GM19372 (cell line): ENCODE results near the gene THSD7B.

Experiments
- ATAC-seq: cut with Tn5 transposase; IDR thresholded peaks from one replicate; pipeline ENCODE4 v1.9.1; 2021; ENCODE audit warnings: mild to moderate bottlenecking, low read depth, moderate library complexity; ENCODE audit not compliant: unreplicated experiment

The THSD7B gene

DNA sequence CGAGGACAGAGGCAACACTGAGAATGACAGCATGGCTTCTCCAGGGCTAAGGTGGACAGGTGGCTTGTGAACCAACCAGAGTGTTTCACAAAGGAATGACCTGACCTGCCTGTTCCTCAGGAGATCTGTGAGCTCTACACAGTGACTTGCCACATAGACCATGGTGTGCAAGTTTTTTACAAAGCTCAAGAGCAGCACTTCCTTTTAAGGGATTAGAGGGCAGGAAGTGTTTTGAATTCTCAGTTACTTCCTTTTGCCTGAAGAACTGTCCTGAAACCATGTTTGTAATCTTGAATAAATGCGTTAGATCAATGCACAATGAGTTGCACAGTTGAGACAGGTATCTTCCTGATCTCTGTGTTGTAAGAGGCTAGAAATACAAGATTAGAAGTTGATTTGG lies 421.9 kb downstream of the THSD7B start:
- ATAC-seq, result no peak

DNA sequence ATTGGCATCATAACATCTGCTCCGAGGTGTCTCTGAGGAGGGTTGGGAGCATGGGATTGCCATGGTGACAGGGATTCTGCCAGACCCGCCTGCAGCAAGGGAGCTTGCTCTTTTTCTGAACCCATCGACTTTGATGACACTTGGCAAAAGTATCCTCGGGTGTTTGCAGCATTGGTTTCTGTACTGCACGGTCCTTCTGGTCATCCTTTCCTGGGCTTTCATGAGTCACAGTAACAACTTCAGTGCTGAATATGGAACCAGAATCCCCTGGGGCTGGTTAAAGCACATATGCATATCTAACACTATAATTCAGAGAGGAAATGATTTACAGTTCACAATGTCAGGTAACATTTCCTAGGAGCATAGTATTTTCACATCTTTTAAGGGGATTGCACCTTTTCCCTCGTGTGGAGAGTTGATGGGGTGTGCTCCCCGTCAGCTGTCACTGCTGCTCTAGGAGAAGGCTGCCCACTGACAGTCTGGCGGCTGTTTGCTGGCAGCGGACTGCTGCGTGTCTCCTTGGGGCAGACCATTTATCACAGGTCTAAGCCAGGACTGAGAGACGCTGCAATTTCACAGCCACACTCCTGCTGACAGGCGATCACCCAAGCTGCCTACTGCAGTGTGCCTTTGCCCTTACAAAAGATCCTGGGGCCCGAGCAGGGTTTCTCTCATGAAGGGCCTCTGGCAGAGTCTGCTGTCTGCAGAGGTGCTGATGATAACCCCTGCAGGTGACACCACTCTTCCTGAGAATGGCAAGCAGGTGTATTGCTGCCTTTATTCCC lies 425.3 kb downstream of the THSD7B start:
- ATAC-seq, result no peak

DNA sequence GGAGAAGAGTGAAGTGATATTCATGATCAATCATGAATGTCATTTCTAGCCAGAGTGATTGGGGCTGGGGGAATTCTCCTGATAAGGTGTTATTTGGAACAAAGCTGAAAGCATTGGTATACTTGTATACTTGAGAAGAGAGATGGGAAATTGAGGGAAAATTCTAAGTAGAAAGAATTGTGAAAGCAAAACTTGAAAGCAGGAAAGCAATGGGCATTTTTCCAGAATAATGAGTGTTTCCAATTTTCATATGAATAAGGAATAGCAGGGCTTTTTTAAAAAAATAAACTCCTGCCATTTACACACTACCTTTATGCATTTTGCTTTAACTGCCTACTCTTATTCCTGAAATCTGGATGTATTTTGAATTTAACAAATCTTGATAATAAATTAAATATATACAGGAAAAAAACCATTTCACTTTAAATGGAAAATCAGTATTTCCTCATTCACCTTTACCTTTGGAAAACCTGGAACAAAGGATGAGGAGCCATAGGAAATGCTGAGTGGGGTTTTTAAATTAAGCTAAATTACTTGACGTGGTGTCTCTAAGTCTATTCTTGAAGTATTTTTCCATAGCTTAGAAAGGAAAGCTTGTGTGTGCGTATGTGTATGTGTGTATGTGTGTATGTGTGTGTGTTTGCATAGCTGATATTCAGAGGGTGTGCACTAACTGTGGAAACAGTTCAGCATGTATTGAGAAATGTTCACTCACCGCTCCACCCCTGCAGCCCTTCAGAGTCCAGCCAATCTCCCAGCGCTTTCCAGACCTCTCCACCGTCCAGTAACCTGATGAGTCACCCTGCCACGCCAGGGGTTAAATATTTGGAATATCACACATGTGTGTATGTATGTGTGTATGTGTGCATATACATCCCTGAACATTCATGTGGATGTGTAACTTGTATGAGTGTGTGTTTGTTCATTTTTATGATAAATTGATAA lies 427.3 kb downstream of the THSD7B start:
- ATAC-seq, result no peak

DNA sequence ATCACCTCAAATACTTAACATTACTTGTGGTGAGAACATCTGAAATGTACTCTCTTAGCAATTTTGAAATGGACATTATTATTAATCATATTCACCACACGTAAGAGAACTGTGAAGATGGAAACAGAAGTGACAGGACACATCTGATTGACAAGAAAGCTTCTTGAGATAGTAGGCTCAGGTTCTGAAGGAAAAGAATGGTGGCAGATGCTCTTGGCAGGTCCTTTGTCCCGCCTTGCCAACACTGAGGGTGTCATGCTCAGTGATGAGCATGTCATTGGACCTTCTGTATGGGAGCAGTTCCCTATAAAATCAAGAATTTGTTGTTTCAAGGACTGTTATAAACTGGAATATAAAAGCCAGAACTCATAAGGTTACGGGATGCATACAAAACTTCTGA lies 428.1 kb downstream of the THSD7B start:
- no peak for ATAC-seq

DNA sequence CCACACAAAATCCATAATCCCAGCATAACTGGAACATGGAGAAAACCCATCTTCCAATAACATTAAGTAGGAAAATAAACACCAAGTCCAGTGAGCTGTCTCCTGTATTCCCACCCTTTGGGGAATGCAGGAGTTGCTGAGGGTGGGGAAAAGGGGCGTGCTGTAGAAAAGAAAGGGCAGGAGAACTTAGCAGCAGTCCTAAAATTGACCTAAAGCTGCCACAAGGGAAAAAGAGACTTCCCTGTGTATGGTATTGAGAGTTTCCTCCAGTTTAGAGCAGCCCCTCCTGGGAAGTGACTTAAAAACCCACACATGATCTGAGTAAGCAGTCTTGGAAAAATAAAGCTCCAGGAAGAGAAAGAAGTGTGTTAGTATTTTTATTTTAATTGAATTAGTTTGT lies 428.8 kb downstream of the THSD7B start:
- no peak for ATAC-seq

DNA sequence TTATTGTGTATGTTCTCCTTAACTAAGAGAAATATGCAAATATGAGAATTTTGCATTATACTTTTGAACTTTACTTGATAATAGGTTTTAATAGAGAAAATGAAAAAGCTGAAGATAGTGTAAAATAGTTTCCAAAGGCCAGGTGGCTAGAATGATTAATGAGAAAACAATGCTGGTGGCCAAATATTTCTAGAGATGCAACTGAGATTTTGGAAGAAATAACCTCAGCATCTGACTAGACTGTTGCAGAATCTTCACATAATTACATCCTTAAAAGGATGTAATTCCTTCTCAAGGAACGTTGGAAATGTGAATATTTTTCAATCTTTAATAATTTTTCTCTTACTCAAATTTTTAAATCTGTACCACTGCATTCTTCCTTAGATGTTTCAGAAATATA lies 434.4 kb downstream of the THSD7B start:
- no peak for ATAC-seq

DNA sequence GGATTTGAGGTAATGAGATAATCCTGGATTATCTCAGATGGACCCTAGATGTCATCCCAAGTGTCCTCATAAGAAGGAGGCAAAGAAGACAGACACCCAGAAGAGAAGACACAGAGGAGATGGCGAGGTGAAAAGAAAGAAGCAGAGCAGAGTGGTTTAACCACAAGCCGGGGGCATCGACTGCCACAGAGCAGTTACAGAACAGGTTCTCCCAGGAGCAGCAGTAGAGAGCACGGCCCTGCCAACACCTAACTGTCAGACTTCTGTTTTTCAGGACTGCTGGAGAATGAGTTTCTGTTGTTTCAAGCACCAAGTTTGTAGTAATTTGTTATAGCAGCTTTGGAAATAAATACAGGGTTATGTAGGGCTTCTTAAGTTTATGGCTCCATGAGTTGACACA lies 437.0 kb downstream of the THSD7B start:
- ATAC-seq, result no peak

DNA sequence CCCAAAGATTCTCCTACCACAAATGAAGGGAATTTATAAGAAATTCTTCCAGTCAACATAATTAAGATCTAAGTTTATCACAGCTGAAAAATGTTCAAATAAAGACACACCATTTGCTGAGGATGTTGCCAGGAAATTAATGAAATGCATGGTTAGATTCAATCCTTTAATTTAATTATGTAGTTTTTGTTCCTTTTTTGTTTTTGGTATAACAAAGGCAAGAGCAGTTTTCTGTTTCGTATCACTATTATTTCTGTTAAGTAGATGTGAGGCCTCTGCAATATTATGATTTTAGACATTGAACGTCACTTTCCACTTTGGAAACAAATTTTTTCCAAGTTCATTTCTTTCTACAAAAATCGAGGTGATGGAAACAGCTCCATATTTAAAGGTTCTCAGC lies 440.0 kb downstream of the THSD7B start:
- no peak for ATAC-seq

DNA sequence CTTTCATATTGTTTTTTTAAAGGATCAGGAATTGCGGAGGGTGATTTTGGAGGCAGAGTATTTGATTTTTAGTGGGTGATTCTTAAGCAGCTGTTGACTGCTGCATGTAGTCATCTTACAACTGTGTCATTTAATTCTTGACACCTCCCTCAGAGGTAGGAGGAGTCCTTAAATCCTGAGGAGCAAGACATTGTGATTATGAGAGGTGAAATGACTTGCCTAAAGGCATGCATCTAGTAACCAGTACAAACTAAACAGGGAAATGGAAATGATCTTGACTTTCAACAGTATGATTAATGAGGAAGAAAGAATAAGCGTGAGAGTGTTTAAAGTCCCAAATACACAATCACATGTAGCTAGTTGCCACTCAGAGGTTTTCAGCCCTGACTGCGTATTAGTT lies 440.7 kb downstream of the THSD7B start:
- no peak for ATAC-seq

DNA sequence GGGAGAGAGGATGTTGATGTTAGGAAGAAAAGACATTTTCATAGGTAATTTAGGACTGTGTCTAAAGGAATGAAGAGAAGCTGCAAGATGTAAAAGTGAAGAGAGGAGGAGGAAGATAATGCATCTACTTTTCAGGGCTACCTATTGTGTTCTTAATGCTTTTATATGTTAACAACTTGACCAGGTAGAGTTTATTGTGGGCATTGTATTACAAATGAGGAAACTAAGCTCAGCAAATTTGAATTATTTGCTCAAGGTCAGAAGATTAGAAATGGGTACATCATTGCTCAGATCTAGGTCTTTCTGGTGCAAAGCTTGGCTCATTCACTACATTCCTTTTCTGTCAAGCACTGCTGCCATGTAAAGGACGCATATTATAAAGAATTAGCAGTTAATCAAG lies 441.7 kb downstream of the THSD7B start:
- no peak for ATAC-seq

DNA sequence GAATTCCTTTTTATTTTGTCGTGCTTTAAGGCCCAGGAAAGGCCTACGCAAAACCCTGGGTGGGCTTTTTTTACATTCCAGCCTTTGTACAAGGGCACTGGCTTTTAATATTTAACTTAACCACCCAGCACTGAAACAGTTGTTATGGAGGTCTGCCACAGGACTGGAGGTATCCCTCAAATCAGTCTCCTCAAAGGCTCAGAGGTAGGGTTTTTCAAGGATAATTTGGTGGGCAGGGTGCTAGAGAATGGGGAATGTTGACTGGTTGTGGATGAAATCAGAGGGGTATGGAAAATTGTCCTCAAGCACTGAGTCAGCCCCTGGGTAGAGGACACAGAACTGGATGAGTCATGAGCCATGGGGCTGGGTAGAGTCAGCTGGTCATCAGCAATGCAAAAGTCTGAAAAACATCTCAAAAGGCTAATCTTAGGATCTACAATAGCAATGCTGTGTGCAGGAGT lies 443.1 kb downstream of the THSD7B start:
- no peak for ATAC-seq

DNA sequence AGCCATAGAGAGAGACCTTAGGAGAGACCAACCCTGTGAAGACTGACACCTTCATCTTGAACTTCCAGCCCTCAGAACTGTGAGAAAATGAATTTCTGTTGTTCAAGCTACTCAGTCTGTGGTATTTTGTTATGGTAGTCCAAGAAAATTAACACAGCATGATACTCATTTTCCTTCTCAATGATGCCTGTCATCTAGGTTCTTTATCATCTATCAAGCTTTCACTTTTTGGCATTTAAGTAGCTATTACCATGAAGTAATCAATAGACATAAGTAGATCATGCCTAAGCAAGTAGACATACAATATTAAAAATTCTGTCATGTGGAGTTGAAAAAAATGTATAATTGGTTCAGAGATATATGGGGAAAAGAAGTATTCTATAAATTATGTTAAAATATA lies 444.7 kb downstream of the THSD7B start:
- ATAC-seq, result no peak

DNA sequence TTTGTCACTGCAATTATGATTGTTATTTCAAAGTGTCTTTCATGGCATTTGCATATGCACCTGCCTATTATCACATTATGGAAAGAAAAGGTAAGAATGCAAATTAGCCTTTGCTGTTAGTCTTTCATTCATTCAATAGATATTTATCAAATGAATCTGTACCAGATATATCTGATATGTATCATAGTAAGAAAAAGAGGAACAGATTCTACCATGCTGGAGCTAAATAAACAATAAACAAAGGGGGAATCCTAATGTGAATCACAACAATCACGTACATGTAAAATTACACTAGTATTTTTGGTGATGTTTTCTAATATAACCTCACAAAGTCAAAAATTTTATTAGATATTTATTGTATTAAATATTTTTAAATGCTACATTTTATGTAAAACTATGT lies 446.4 kb downstream of the THSD7B start:
- ATAC-seq, result no peak

DNA sequence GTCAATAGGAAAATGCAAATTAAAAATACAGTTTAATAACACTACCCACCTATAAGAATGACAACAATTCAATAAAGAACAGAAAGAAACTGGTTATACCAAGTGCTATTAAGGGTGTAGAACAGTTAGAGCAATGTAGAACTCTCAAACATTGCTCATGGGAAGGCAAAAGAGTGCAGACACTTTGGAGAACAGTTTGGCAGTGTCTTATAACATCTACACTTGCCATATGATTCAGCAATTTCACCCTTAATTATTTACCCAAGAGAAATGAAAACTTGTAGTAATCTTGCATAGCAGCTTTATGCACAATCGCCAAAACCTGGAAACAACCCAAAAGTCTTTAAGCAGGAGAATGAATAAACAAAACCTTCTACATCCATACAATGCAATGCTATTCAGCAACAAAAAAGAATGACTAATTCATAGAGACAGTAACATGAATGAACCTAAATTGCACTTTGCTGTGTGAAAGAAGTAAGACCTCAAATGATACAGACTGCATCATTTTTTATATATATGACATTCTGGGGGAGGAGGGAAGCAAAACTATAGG lies 455.2 kb downstream of the THSD7B start:
- ATAC-seq, result no peak

DNA sequence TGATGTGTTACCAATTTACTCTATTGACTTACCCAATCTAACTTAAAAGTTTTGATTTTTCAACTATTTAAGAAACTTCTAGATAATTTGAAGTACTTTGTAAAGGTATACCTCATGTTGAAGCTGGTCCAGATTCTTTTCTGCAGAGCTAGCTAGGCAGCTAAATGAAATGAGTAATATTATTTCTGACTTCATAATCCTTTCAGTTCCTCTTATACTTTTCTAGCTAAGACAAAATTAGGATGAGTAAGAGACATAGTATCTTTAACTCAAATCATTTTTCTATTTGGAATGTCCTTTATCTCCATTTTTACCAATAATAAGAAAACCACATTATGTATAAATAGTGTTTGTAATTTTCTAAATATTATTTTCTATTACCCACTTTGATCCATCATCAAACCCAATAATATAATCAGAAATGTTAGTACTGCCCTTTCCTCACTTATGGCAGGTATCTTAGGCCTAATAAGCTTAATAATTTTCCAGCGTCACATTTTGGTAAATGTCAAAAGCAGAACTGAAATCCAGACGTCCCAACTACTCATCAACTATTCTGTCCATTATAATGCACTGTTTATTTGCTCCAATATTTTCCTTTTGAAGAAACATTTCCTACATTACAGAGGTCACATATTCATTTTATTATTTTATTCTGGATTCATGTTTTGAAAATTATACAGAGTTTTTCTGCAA lies 456.6 kb downstream of the THSD7B start:
- no peak for ATAC-seq

DNA sequence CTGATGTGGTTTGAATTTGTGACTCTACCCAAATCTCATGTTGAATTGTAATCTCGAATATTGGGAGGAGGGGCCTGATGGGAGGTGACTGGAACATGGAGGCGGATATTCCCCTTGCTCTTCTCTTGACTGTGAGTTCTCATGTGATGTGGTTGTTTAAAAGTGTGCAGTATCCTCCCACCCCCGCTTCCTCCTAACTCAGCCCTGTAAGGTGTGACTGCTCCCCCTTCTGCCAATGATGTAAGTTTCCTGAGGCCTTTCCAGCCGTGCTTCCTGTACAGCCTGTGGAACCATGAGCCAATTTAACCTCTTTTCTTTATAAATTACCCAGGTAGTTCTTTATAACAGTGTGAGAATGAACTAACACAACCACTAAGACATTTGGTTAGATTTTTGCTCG lies 458.4 kb downstream of the THSD7B start:
- no peak for ATAC-seq

DNA sequence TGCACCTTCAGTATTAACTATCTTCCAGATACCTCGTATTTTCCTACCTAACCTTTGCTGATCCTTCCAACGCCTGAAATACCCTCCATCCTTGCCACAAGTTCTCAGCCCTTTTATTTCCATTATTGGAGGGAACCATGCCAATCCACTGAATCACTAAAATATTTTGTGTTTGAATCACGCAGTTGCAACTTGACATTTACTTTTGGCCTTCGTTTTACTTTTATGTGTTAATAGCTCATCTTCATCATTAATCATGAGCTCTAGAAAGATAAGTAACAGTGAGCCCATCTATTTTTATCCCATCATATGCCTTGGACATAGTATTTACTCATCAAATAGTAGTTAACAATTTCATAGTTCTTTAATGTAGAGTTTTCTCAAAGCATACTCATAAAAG lies 463.2 kb downstream of the THSD7B start:
- no peak for ATAC-seq

DNA sequence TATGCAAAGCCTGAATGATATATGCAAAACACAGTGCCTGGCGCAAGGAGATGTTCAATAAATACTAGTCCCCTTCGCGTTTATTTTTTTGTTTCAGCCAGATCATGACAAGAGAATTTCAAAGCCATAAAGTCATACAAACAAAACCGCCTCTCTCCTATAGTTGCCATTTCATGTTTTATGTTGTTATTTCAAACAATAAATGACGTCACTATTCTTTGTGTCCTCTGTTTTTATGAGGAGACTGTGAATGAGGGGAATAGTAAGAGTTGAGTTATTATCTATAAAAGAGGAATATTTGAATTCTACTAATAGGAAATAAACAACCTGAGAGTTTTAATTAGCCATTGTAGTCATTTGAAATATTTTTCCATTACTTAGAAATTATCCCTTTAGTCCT lies 464.5 kb downstream of the THSD7B start:
- no peak for ATAC-seq

DNA sequence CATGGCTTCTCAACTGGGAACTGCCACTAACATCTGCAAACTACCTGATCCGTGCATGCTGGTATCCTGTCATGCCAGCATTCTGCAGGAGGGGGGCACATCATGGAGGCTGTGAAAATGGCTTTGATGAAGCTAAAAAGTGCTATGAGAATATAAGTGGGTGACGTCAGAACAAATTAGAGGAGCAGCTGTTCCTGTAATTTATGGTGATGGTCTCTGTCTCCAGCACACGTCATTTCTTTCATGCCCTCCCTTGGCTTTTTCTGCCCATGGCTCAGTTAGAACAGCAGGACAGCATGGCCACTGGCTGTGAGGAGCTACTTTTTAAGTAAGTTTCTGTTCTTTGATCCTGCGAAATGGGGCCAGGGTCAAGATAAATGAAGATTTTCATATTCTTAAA lies 466.3 kb downstream of the THSD7B start:
- no peak for ATAC-seq

DNA sequence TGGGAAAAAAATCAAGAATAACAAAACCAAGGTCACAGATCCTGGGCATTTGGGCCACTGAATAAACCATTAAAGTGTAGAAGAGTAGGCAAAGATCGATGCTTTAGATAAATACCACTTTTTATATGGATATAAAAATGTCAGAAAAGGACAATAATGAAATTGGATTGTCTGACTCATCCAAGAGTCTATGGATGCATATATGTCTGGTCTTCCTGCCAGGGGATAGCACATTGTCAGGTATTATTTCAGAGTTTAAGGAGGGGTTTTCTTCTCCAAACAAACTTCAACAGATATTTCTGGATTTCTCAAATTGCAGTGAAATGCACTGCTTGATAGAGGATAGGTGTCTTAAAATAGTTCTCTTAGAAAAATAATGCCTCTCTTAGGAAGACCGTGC lies 466.7 kb downstream of the THSD7B start:
- ATAC-seq, result no peak

DNA sequence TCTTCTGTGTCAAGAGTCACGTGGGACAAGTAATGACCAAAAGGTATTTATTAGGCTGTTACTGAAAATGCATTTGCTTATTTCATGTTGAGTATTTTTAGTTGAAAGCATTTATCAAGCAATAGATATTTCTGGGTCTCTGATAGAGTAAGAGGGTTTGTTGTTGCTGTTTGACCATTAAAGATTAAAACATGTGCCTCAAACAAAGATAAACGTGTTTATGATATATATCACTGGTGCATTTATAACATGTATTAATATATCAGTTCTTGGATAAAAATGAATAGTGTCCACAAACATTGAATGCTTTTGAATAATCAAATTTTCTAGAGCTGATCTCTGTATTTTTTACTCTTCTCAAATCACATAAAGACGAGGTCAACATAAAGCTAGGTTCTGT lies 467.7 kb downstream of the THSD7B start:
- no peak for ATAC-seq
